ENCODE data around the gene PCDHA13.
"Not testable (repeated sequence)": the region's sequence is repeated elsewhere in the genome, so short reads cannot be mapped to it uniquely, and the experiment has no call there.

PCDHA13 gene

GRCh38 chr5:140881889-140882590, at the start of gene PCDHA13:
Gene PCDHA13 (plus strand): TSS chr5:140882124. CDS start chr5:140882269, 145 bp downstream.
- DNase-seq: peak; percentile 31

GRCh38 chr5:140833993-140834392, 47.9 kb upstream of the PCDHA13 start, which contains the start of gene PCDHA7:
Gene PCDHA7 (plus strand): TSS chr5:140834269. CDS start chr5:140834384, 115 bp downstream.
- peak; percentile 8 for DNase-seq

- not testable (repeated sequence) for DNase-seq
Observed at GRCh38 chr5:140834439-140835008, 47.4 kb upstream of the PCDHA13 start.

GRCh38 chr5:140835622-140836510, 46.1 kb upstream of the PCDHA13 start:
- no peak for DNase-seq

GRCh38 chr5:140840978-140841962, 40.7 kb upstream of the PCDHA13 start, which contains the start of gene PCDHA8:
Gene PCDHA8 (plus strand): TSS chr5:140841187. CDS start chr5:140841322, 135 bp downstream.
- DNase-seq: peak; percentile 40

GRCh38 chr5:140842798-140843733, 38.9 kb upstream of the PCDHA13 start:
- no peak for DNase-seq

- DNase-seq: not testable (repeated sequence)
Observed at GRCh38 chr5:140848139-140849102, 33.5 kb upstream of the PCDHA13 start, which contains the start of gene PCDHA9. Gene PCDHA9 (plus strand): TSS chr5:140848382. CDS start chr5:140848496, 114 bp downstream.

GRCh38 chr5:140849831-140850634, 31.9 kb upstream of the PCDHA13 start:
- not testable (repeated sequence) for DNase-seq

- DNase-seq: peak; percentile 63
Observed at GRCh38 chr5:140855772-140856674, 25.9 kb upstream of the PCDHA13 start, which contains the start of gene PCDHA10. Gene PCDHA10 (plus strand): TSS chr5:140855897. CDS start chr5:140856049, 152 bp downstream.

- DNase-seq: no peak
Observed at GRCh38 chr5:140857177-140857986, 24.5 kb upstream of the PCDHA13 start.

GRCh38 chr5:140857987-140858240, 24.0 kb upstream of the PCDHA13 start:
- no peak for DNase-seq

GRCh38 chr5:140862441-140863295, 19.3 kb upstream of the PCDHA13 start:
- DNase-seq: no peak

GRCh38 chr5:140868721-140869554, 13.0 kb upstream of the PCDHA13 start, which contains the start of gene PCDHA11:
Gene PCDHA11 (plus strand): TSS chr5:140868957. CDS start chr5:140869104, 147 bp downstream.
- no peak for DNase-seq

- no peak for DNase-seq
Observed at GRCh38 chr5:140869555-140869886, 12.4 kb upstream of the PCDHA13 start.
